Mononuclear cell (primary cell): Measurements from ENCODE around the gene DNAH17. TPM values are rescaled to one million over a fixed set of nuclear protein-coding genes. Genes with fewer than 3 reads are reported as not detected.

ENCODE experiments used
- H3K27me3 ChIP-seq: 2 replicates; pipeline ENCODE4 v1.6.0; 2011; ENCODE audit warnings: low read length, control low read depth; ENCODE audit not compliant: insufficient read depth
- H3K4me1 ChIP-seq: 2 replicates; pipeline ENCODE4 v1.5.1; 2011; ENCODE audit warnings: mild to moderate bottlenecking, low read length, control low read depth; ENCODE audit not compliant: insufficient read depth
- H3K4me3 ChIP-seq: 2 replicates; pipeline ENCODE4 v1.5.1; 2011; ENCODE audit warnings: mild to moderate bottlenecking, low read length, moderate library complexity
- H3K9me3 ChIP-seq: 2 replicates; pipeline ENCODE4 v1.5.1; 2011; ENCODE audit warnings: low read depth, mild to moderate bottlenecking, control low read depth, low read length
- total RNA-seq: library from RNA; depleted of rRNA; stranded (reverse); fragments of >200 nt; gene quantifications from one replicate; pipeline ENCODE4 v1.2.3, GENCODE V29; 2012

The DNAH17 gene
- total RNA-seq, 1 donor = under 0.01 TPM

GRCh38 chr17:78374631-78375274 is 202.4 kb downstream of the DNAH17 start:
- Histone ChIP-seq H3K4me1 (peaks cover 45% of the 10 kb centered on the region), H3K27me3 (no peaks in the 10 kb centered on the region), H3K9me3 (no peaks in the 10 kb centered on the region), H3K4me3 (no peak overlapping the region)

GRCh38 chr17:78374189-78374588 is 203.0 kb downstream of the DNAH17 start:
- Histone ChIP-seq H3K27me3 (no peaks in the 10 kb centered on the region), H3K4me3 (no peak overlapping the region), H3K4me1 (peaks cover 39% of the 10 kb centered on the region), H3K9me3 (no peaks in the 10 kb centered on the region)

Other genes with a start within 250 kb of the DNAH17 start
- 503 TPM for gene SOCS3, start 217.3 kb downstream of the DNAH17 start, total RNA-seq
- gene PGS1, start 198.7 kb downstream of the DNAH17 start, total RNA-seq = 62.8 TPM
- gene CYTH1, start 204.9 kb upstream of the DNAH17 start, total RNA-seq = 273 TPM